Stimulated activated CD4-positive, alpha-beta T cell treated with anti-CD3 and anti-CD28 coated beads, Interleukin-15, amount 100 ng/mL, for 48 hours (primary cell): ENCODE measurements around the gene BTG4.

Experiments used
- DNase-seq, 2 donors: peaks; one replicate each; pipeline ENCODE4 v3.0.0-alpha.2; 2020; ENCODE audit warnings: low read depth in 2 of 2

BTG4 gene

DNA sequence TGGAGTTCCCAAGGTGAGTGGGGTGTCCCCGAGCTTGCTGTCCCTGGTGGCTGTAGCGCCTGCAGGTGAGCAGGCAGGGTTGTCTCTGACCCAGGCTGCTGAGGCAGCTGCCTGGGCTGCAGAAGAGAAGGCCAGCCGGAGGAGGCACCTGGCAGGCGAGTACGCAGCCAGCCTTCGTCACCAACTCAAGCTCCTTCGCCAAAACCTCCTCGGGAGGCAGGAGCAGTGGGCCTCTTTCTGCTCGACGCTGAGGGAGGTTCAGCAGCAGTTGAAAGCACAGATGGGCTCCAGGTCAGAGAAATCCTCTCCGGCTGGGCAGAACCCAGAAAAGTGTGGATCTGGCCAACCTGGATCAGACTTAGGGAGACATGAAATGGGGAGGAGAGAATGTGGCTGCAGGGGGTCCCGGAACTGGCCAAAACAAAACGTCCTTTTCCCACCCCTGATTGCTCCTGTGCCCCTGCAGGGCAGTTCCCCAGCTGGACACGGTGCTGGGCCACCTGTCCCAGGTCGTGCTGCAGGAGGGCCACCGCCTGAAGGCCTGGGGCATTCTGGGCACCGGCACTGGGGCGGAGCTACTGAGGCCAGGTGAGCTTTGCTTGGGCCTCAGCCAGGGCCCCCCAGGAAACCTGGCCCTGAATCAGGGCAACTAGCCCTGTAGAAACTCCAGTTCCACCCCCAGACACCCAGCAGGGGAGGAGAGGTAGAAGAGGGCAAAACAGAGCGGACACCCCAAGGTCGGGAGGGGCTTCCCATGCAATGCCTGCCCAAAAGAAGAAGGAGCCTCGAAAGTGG lies 56.7 kb downstream of the BTG4 start:
- DNase-seq, result no peak

DNA sequence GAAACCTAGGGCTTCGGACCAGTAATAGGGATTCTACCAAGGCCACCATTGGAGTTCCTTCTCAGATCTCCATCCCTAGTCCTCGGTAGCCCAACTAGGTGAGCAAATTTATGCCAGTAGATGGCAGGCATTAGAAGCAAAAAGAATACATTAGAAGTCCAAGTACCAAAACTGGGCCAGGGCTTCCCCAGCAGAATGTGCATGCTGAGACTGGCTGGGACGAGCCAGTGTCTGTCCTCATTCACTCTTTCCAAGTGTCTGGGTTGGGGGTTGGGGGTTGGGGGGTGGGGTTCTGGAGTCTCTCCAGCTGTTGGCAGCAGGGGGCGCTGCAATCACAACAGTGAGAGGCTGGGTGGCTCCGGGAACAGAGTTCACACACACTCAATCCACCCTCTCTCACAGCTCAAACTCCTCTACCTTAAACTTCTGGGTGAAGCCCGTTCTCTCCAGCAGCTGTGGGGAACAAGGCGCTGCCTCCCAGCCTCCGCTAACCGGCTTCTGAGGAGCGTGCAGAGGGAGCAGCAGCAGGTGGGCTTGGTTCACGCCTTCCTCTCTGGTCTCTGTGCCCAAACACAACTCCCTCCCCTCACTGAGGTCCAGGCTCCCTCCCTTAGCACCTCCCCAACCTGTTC lies 57.5 kb downstream of the BTG4 start:
- DNase-seq, result peak; percentile 53 to 61

GRCh38 chr11:111452817-111453552 lies 59.2 kb downstream of the BTG4 start:
- no peak for DNase-seq

- no peak for DNase-seq
Measured at GRCh38 chr11:111452146-111452545, 60.0 kb downstream of the BTG4 start.

GRCh38 chr11:111450480-111451320 lies 61.5 kb downstream of the BTG4 start:
- DNase-seq, result no peak

DNA sequence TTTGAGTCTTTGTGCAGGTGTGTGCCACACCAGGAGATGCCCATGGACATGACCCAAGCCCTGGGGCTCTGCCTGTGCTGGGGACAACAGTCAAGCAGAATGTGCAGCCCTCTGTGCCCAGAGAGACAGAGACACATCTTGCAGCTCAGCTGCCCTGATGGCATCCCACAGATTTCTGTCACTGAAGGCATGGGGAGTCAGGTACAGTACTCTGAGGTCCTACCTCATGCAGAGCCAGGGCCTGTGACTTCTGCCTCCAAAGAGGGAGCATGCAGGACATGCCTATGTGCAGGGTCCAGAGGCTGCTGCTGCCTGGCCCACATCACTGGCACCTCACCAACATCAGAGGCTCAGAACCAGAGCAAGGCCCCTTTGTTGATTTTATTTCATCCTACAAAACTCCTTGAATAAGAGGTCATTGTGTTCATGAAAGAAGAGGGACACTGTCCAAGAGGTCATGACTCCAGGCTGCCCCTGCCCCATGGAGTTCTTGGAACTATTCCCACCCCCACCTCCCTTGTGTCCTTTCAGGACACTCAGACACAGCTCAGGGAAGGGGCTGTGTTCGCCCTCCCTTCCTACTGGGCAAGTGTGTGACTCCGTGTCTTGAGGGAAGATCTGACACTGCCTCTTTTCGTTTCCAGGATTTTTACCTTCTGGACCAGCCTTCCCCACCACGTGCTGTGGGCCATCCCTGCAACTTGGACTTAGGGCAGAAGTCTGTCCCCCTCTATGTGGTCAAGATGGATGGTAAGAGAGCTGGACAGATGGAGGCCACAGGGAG lies 62.3 kb downstream of the BTG4 start:
- DNase-seq, result no peak

- no peak for DNase-seq
Measured at GRCh38 chr11:111448831-111449557, 63.2 kb downstream of the BTG4 start.

DNA sequence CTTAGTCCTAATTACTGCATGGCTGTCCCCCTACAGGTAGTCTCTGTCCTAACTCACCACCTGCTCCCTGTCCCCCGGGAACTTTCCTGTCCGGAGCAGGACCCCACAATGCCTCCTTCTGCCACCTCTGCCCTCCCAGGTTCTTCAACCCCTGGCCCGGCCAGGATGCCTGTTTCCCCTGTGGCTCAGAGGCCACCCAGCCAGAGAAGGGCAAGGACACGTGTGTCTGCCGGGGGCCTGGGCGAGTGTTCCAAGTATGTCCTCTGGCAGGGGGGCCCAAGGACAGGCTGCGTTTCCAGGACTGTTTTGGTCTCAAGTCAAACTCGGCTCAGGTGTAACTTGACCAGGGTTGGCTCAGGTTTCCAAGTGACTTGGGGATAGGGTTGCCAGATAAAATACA lies 63.8 kb downstream of the BTG4 start:
- no peak for DNase-seq

DNA sequence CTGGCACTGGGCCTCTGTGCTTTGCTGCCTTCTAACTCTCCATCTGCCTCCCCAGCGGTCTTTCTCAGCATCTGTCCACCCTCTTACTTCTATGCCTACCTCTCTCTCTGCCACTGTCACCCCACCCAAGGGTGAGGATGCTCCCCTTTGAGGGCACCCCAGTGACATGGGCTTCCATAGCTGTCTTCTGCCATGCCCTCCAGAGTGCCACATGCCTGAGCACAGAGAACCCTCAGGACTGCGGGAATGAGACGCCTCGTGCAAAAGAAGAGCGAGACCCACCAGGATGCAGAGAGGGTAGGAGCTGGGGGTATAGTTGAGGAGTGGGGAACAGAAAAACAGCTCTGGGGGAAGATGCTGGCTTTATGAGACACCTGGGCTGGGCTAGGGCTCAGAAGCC lies 64.3 kb downstream of the BTG4 start:
- no peak for DNase-seq

DNA sequence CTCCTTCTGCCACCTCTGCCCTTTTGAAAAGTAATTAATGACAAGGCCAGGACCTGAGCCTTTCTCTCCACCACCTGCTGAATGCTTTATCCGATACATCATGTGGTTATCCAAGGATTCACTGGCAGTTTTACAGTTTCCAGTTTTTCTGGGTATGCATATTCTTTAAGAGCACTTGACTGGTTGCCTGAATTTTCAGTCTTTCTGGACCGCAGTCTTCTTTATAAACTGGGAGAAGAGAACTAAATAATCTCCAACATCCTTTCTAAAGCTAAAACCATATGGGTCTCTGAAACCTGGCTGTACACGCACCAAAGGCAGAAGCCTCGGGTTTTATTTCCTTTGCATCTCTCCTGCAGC lies 65.1 kb downstream of the BTG4 start:
- no peak for DNase-seq

DNA sequence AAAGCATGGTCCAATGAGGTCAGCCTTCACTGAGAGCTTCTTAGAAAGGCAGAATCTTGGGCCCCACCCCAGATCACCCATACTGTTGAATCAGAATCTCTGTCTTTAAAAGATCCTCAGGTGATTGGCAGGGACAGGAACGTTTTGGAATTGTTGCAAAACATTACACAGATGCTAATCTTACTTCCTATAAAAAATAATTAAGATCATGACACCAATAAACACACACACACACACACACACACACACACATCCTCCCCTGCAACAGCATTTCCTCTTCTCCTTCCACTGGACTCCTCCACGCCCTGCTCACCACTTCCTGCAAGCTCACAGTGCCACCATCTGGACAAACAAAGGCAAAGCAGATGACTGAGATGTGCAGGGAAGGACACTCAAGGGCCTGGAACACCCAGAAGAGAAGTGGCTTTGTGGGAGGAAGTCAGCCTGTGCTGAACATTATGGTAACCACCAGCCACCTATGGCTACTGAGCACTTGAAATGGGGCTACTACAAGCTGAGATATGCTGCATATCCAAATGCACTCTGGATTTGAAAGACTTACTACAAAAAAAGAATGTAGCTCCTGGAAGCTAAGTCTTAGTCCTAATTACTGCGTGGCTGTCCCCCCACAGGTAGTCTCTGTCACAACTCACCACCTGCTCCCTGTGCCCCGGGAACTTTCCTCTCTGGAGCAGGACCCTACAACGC lies 65.6 kb downstream of the BTG4 start:
- DNase-seq, result peak; percentile 63 to 66

GRCh38 chr11:111445586-111445985 lies 66.6 kb downstream of the BTG4 start:
- DNase-seq, result no peak
